ENCODE data around the gene ABCB8.
"Not testable (repeated sequence)": the region's sequence is repeated elsewhere in the genome, so short reads cannot be mapped to it uniquely, and the experiment has no call there.

Gene ABCB8

DNA sequence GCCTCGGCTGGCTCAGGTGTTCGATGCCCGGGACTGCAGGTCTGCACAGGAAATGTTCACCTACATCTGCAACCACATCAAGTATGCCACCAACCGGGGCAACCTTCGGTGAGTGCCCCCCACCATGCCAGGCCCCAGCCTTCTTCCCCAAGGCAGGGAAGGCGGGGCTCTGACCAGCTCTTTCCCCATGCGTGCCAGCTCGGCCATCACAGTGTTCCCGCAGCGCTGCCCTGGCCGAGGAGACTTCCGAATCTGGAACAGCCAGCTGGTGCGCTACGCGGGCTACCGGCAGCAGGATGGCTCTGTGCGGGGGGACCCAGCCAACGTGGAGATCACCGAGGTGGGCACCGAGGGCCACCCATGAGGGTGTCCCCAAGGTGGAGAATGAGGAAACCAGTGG is 29.9 kb upstream of the ABCB8 start:
- no peak for DNase-seq

DNA sequence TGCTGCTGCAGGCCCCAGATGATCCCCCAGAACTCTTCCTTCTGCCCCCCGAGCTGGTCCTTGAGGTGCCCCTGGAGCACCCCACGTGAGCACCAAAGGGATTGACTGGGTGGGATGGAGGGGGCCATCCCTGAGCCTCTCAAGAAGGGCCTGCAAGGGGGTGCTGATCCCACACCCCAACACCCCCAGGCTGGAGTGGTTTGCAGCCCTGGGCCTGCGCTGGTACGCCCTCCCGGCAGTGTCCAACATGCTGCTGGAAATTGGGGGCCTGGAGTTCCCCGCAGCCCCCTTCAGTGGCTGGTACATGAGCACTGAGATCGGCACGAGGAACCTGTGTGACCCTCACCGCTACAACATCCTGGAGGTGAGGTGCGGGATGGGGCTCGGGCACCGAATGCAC is 29.2 kb upstream of the ABCB8 start:
- DNase-seq, result no peak

DNA sequence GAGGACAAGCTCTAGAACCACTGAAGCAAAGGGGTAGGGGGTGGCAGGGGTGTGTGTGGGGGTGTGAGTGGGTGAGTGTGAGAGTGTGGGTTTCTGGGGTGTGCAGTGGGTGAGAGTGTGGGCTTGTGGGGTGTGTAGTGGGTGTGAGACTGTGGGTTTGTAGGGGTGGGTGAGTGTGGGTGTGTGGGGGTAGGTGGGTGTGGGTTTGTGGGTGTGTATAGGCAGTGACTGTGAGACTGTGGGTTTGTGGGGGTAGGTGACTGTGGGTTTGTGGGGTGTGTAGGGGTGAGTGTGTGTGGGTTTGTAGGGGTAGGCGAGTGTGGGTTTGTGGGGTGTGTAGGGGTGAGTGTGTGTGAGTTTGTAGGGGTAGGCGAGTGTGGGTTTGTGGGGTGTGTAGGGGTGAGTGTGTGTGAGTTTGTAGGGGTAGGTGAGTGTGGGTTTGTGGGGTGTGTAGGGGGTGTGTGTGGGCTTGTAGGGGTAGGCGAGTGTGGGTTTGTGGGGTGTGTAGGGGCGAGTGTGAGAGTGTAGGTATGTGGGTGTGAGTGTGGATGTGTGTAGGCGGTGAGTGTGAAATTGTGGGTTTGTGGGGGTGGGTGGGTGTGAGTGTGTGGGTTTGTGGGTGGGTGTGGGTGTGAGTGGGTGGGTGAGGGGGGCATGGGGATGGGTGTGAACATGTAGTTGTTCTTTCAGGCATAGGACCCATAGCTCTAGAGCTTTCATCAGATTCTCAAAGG is 28.6 kb upstream of the ABCB8 start:
- no peak for DNase-seq

- DNase-seq, result no peak
These were observed 27.3 kb upstream of the ABCB8 start for GRCh38 chr7:151000897-151001495.

- no peak for DNase-seq
These were observed 26.7 kb upstream of the ABCB8 start for GRCh38 chr7:151001546-151001945.

DNA sequence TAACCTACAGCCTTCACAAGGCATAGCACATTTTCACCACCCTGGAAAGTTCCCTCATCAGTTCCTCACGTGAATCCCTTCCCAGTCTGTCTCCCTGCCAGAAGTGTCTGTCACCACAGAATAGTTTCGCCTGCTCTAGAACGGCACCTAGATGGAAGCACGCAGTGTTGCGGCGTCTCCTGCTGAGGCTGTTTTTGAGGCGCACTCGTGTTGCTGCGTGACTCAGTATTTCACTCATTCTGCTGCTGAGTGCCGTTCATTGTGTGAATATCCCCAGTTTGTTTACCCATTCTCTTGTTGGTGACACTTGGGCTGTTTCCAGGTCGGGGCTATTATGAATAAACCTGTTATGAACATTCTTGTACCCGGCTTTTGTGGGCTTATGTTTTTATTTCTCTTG is 24.7 kb upstream of the ABCB8 start:
- DNase-seq, result no peak

DNA sequence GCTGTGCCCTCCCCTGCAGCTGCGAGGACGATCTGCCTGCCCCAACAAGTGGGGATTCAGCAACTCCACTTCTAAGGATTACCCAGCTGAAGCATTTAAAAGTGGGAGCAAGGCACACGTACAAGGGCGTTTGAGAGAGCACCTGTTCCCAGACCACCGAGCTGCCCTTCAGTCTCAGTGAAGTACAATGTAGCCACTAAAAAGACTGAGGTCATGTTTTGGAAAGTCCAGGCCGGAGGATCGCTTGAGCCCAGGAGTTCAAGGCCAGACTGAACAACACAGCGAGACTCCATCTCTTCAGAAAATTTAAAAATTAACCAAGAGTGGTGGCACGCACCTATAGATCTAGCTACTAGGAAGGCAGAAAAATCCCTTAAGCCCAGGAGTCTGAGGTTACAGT is 22.7 kb upstream of the ABCB8 start:
- no peak for DNase-seq

DNA sequence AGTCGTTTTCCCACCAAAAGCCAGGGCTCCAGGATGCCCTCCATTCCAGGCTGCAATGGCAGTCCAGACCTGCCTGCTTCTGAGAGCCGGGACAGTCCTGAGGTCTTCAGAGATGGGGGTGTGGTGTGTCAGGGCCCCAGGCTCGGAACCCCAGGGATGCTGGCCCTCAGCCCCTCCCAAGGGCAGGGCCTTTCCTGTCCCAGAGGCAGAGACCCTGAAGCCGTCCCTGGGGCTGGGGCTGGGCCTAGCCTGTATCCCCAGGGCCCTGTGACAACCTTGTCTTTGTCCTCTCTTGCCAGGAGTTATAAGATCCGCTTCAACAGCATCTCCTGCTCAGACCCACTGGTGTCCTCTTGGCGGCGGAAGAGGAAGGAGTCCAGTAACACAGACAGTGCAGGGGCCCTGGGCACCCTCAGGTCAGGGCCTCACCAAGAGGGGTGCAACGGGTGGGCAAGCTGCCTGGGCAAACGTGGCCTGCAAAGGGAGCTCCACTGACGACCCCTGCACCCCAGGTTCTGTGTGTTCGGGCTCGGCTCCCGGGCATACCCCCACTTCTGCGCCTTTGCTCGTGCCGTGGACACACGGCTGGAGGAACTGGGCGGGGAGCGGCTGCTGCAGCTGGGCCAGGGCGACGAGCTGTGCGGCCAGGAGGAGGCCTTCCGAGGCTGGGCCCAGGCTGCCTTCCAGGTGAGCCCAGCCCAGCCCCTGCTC is 21.5 kb upstream of the ABCB8 start:
- DNase-seq, result no peak

DNA sequence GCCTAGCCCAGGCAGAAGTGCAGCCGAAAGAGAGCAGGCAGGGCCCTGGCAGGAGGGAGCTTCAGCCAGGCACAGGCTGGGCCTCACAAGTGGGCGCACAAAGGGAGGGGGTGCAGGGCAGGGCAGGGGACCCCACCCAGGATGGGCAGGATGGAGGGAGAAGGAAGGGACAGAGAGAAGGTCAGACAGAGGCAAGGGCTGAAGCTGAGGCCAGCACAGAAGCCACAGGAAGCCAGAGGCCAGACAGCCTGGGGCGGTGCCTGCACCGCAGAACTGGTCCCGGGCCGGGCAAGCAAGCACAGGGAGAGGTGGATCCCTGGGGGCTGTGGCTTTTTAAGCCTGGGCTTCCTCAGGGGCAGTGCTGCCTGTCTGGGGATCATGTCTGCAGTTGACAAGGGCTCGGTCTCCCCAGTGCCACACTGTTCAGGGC is 20.8 kb upstream of the ABCB8 start:
- no peak for DNase-seq

GRCh38 chr7:151008143-151008510 is 20.1 kb upstream of the ABCB8 start:
- no peak for DNase-seq

DNA sequence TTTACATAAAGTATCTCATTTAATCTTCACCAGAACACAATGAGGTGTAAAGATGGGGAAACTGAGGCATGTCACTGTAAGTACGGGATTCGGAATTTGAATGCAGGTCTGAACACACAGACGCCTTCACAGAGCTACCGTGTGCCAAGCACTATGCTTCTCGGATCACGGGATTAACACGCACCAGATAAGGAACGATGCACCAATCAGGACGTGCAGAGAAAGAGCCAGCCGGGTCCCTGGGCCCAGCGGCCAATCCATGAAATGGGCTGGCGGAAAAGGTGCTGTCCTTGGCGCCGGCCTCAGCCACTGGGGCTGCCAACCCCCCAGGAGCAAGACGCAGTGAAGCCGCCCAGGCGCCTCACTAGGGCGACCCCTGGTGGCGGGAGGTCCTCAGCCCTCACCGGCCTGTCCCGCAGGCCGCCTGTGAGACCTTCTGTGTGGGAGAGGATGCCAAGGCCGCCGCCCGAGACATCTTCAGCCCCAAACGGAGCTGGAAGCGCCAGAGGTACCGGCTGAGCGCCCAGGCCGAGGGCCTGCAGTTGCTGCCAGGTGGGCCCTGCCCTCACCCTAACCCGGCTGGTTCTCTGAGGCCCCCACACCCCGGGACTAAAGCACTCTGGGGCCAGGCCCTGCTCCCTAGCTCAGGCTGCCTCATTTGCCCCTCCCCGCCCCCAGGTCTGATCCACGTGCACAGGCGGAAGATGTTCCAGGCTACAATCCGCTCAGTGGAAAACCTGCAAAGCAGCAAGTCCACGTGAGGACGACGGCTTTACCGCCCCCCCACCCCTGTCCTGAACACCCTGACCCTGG is 19.5 kb upstream of the ABCB8 start:
- DNase-seq, result no peak

- DNase-seq, result no peak
These were observed 18.8 kb upstream of the ABCB8 start for GRCh38 chr7:151009327-151010036.

- DNase-seq, result no peak
These were observed 18.3 kb upstream of the ABCB8 start for GRCh38 chr7:151010037-151010306.

GRCh38 chr7:151010307-151011096 is 17.7 kb upstream of the ABCB8 start:
- peak; percentile 55 for DNase-seq

DNA sequence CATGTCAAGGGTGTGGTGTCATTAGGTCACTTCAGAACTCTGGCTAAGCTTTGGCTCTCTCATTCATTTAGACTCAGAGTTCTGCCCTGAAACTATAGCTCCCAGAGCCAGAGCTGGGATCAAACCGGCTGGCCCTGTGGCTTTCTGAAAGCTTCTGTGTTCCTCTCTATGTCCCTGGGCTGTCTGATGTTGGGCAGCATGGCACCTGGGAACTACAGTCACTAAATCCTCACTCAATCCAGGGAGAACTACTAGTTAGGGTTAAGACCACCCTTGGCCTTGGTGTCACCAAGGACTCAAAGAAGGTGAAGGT is 17.2 kb upstream of the ABCB8 start:
- no peak for DNase-seq

GRCh38 chr7:151011616-151012015 is 16.6 kb upstream of the ABCB8 start:
- not testable (repeated sequence) for DNase-seq

DNA sequence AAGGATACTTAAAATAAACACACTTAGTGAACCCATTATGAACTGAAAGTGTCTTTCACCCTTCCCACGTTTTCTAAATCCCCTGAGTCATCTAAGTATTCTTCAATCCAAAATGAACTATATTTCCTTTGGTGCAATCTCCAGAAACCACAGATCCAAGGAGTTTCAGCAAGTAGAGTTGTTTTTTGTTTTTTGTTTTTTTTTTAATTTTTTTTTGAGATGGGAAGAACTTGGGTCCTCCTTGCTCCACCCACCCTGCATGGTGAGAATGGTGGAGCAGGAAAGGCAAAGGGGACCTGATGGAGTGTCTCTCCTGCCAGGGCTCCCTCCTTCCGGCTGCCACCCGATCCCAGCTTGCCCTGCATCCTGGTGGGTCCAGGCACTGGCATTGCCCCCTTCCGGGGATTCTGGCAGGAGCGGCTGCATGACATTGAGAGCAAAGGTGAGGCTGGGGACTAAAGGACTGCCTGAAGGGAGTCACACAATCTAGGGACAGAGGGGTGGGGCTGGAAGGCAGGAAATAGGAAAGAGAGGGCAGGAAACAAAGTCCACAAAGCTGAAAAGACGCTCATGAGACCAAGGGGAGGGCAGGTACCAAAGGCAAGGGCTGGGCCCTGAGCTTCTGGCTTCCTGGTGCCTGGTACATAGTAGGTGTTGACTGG is 16.1 kb upstream of the ABCB8 start:
- DNase-seq, result no peak

DNA sequence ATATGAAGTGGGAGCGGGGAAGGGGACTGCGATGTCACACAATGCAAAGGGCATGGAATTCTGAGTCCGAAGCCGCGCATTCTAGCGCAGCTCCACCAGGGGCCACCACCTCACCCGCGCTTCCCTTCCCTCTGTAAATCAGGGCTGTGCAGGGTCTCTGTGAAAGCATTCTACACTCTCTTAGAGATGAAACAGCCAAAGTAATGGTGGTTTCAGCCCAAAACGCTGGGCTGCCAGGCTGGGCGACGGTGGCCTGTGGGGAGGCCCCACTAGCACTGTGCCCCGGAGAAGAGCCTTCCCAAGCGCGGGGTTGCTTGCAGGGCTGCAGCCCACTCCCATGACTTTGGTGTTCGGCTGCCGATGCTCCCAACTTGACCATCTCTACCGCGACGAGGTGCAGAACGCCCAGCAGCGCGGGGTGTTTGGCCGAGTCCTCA is 15.3 kb upstream of the ABCB8 start:
- peak; percentile 85 for DNase-seq

DNA sequence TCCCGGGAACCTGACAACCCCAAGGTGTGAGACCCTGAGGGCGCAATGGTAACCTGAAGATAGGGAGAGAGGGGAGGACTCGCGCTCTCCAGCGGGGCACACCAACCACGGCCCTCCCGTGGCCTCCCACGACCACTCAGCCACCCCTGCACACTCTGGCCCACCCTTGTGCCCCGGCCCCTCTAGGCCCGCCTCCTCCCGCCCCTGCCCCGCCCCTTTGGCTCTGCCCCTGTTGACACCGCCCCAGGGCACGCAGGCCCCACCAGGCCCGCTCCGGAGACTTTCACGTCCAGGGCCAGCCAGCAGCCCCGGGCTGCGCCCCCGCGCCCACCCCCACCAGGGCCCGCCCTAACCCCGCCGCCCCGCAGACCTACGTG is 14.9 kb upstream of the ABCB8 start:
- DNase-seq, result peak; percentile 77

- peak; percentile 91 for DNase-seq
These were observed 14.3 kb upstream of the ABCB8 start for GRCh38 chr7:151013733-151014497.

DNA sequence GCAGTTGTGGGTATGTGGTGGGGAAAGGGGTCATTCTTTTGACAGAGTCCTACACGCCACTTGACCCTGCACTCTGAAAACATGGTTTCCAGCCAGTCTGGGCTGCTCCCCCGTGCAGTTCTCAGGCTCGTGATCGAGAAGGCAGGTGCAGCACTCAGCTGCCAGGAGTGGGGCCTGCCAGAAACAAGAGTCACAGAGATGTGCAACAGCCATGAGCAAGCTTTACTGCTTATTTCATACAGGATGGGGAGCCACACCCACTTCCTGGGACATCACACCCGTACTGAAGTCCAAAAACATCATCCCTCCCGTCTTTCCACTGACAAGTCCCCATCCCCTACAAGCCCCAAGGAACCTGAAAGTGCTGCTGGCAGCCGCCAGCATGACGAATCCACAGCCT is 13.3 kb upstream of the ABCB8 start:
- no peak for DNase-seq

All from NCI-H82 (cell line).